ENCODE measurements around the gene GPS1.

GPS1 gene

DNA sequence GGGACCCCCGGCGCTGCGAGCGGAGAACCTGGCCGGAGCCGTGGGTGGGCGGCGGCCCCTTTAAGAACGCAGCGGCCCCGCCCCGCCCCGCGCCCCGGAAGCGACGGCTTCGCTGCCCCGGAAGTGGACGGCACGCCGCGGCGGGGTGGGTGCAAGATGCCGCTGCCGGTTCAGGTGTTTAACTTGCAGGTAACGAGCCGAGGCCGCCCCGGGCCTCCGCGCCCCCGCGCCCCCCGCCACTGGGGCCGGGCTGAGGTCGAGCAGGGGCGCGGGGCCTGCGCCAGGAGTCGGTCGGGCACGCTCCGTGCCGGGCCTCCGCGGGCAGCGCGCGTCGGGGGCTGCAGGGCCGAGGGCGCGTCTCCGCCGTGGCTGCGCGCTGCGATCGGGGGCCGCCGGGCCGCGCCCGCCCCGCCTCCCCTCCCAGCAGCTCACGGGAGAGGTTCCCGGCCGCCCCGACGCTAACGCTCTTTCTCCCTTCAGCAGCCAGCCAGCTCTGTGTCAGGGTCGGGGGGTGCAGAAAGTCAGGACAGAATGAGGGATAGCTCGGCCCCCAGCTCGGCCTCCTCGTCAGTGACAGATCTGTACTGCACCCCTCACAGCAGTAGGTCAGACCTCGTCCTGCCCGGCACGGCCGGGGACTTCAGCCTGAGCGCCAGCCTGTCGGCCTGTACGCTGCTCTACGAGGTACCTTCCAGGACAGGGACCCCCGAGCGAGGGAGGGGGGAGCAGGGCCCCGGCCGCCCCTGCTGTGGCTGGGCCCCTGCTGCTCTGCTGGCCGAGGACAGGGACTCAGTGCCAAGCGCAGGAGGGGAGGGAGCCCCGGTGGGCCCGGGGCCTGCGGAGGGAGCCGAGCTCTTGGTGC is at the start of gene GPS1, which contains the start of gene RFNG:
Gene GPS1, plus strand, starts transcription at position 123 of the 862 bp plus-strand sequence. Its CDS starts 34 bp downstream, at position 157.
Gene RFNG, minus strand, starts transcription at position 36 of the 862 bp plus-strand sequence. CDS start 45 bp downstream, outside the sequence.
- peak in 1 of 2 experiments; percentile 45 for DNase-seq

GRCh38 chr17:82003411-82004381 is 48.0 kb upstream of the GPS1 start:
- peak; percentile 77 to 87 for DNase-seq

DNA sequence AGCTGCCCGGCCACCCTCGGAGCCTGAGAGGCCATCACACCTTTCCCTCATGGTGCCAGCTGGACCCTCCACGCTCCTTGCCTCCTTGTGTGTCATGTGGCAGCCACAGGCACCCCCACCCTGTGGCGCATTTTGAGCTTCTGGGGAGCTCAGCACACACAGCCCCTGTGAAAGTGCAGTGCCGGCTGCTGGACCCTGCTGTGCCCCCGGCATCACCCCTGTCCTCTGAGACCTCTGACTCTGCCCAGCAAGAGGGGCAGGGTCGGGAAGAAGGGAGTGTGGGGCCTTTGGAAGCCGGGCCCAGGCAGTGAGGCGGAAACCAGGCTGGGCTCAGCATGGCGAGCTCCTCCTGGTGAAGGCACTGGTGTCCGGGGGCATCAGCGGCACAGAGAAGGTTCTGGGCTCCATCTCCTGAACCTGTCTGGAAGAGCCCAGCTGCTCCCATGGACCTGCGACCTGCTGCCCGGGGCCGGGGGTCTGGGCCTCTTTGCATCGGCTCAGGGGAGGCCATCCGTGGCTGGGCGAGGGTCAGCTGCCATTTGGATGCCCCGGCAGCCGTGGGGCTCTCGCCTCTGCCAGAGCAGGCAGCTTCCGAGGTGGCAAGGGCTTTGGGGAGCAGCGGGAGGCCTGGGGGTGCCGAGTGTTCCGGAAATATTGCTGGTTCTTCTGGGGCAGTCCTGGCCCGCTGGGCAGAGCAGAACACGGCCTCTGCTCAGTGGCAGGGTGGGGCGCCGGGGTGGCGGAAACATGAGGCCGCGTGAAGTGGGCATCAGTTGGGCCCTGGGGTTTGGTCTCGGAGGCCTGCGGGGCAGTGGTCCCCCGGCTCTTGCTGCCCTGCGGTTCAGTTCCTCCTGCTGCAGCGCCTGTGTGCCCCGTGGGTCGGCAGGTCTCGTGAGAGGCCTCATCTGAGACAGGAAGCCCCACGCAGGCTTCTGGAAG is 46.9 kb upstream of the GPS1 start:
- DNase-seq, result no peak

DNA sequence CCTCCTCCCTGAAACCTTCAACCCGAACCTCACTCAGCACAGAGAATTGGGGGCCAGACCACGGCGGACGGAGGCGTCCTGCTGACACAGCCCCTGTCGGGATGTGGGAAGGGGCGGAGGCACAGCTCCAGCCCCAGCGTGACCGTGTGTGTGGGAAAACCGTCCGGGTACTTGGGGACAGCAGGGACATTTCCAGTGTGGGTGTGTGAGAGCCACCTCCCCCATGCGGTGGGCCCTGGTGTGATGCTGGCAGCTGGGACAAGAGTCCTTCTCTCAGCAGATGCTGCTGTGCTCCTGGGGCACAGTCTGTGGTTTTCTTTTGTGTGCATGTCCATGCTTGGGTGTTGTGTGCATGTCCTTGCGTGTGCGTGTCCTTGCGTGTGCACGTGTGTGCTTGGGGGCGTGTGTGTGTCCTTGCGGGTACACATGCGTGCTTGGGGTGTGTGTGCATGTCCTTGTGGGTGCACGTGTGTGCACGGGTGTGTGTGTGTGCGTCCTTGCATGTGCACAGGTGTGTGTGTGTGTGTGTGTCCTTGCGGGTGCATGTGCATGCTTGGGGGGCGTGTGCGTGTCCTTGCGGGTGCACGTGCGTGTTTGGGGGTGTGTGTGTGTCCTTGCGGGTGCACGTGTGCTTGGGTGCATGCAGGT is 45.9 kb upstream of the GPS1 start:
- no peak for DNase-seq

GRCh38 chr17:82006468-82007227 is 45.0 kb upstream of the GPS1 start:
- no peak for DNase-seq

DNA sequence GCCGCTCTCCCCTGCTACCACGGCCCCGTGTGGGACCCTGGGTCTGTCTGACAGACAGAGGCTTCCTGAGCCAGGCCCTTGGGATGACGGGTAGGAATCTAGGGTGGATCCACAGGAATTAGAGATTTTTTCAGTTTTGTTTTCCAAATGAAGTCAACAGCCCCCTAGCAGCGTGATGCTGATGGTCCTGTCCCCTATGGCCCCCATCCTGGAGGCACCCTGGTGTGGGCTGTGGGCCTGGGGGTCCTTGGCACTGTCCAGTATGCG is 44.5 kb upstream of the GPS1 start:
- no peak for DNase-seq

GRCh38 chr17:82007495-82008257 is 44.0 kb upstream of the GPS1 start:
- no peak for DNase-seq

DNA sequence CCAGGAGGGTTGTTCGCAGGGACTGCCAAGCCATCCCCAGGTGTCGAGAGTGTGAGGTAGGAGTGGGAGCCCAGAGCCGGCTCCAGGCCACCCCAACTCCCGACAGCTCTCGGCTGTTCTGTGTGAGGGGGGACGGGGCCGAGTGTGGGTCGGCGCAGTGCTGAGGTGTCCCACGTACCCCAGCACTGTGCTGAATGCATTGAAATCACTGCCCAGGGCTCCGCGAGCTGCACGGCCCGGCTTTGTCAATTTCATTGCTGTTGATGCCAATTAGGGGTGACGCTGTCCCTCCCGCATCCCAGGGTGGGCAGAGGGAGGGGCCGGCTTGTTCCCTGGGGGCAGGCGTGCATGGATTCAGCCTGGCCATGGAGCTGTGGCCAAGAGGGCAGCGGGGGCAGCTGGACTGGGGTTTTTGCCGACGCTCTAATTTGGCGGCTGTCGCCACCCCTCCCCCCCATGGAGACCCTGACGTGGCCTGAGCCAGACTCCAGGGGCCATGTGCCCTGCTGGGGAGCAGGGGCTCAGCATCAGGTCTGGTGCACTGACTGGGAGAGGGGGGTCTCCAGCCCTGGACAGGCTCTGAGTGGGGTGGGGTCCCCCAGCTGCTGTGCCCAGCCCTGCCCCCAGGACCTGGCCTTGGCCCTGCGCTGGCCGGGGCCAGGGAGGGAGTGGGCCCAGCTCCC is 43.3 kb upstream of the GPS1 start:
- no peak for DNase-seq

DNA sequence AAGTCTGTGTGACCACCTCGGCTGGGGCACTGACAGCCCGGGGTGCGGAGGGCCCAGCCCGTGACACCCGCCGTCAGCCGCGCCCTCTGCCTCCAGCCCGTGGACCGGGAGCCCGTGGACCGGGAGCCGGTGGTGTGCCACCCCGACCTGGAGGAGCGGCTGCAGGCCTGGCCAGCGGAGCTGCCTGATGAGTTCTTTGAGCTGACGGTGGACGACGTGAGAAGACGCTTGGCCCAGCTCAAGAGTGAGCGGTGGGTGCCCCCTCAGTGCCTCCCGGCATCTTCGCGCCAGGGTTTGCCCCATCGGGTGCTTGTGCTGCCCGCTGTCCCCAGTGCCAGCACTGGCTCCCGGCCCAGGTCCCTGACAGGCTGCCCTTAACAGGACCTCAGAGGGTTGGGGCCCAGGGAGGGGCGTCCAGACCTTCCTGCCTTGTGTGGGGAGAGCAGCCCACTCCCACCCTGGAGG is 42.7 kb upstream of the GPS1 start:
- no peak for DNase-seq

DNA sequence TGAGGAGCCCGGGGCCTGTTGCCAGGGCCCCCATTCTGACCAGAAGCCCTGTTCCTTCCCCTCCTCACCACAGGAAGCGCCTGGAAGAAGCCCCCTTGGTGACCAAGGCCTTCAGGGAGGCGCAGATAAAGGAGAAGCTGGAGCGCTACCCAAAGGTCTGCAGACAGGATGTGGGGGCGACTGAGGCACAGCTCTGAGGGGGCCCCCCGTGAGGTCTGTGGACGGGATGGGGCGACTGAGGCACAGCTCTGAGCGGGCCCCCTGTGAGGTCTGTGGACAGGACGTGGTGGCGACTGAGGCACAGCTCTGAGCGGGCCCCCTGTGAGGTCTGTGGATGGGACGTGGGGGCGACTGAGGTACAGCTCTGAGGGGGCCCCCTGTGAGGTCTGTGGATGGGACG is 42.3 kb upstream of the GPS1 start:
- no peak for DNase-seq

- DNase-seq, result no peak
Measured at GRCh38 chr17:82010575-82011525, 40.8 kb upstream of the GPS1 start.

- DNase-seq, result no peak
Measured at GRCh38 chr17:82011617-82012187, 40.0 kb upstream of the GPS1 start.

GRCh38 chr17:82012261-82012639 is 39.4 kb upstream of the GPS1 start:
- DNase-seq, result no peak

DNA sequence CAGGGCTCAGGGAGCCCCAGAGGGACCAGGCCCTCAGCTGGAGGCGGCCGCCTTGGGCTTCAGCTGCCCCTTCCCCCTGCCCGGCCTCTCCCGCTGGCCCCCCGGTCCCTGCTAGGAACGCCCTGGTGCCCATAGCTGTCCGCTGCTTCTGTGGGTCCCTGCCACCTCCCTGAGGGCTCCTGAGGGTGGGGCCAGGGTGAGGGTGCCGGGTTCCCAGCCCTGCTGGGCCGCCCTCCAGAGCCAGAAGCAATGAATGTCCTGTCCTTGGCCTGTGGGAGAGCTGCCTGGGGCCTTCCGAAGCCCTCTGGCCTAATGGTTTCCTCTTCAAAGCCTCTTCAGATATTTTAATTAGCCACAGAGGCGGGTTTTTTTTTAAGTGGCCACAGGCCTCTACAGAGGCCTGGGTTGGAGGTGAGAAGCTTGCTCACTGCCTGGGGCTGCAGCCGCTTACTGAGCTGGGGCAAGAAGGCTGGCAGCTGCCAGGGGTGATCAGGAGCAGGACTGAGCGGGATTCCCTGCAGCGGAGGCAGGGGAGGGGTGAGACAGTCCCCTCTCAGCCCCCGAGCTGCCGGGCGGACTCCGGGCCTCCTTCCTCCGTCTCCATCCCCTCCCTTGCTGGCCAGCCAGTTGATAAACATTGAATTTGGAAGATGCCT is 38.9 kb upstream of the GPS1 start:
- DNase-seq, result no peak

DNA sequence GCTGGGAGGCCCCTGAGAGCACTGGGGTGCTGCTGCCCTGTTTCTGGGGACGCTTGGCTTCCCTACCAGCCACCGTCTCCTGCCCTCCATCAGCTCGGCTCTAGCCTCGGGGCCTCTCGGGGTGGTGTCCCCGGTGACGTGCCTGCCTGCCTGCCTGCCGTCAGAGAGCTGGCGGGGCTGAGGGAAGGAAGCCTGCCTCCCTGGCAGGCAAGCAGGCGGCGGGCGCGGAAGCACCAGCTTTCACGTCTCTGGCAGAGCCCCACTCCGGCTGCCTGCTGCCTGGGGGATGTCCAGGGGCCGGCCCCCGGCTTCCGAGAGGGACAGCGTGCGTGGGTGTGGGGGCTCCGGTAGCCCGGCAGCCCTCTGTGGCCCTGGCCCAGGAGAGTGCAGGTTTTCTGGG is 38.4 kb upstream of the GPS1 start:
- no peak for DNase-seq

GRCh38 chr17:82013772-82014321 is 37.9 kb upstream of the GPS1 start:
- DNase-seq, result no peak

GRCh38 chr17:82014432-82014831 is 37.3 kb upstream of the GPS1 start:
- no peak for DNase-seq
